Measurements from ENCODE around the gene EXOSC10.
A peak's percentile ranks its signal among the peaks of the same experiment; 100 is the strongest.
"Not testable (repeated sequence)": the region's sequence is repeated elsewhere in the genome, so short reads cannot be mapped to it uniquely, and the experiment has no call there.

Gene EXOSC10

DNA sequence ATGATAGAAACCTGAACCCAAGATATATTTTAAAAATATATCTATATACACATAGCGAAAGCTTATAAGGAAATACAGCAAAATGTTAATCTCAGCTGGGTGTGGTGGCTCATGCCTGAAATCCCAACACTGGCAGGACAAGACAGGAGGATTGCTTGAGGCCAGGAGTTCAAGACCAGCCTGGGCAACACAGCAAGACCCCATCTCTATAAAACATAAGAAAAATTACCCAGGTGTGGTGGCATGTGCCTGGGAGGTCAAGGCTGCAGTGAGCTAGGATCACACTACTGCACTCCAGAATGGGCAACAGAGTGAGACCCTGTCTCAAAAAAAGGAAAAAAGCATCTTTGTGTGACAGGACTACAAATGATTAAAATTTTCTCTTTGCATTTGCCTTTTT is 33.9 kb downstream of the EXOSC10 start:
- DNase-seq (ENCODE audit: low read depth, low spot score) = no peak
- TF ChIP-seq, protein P1, sequence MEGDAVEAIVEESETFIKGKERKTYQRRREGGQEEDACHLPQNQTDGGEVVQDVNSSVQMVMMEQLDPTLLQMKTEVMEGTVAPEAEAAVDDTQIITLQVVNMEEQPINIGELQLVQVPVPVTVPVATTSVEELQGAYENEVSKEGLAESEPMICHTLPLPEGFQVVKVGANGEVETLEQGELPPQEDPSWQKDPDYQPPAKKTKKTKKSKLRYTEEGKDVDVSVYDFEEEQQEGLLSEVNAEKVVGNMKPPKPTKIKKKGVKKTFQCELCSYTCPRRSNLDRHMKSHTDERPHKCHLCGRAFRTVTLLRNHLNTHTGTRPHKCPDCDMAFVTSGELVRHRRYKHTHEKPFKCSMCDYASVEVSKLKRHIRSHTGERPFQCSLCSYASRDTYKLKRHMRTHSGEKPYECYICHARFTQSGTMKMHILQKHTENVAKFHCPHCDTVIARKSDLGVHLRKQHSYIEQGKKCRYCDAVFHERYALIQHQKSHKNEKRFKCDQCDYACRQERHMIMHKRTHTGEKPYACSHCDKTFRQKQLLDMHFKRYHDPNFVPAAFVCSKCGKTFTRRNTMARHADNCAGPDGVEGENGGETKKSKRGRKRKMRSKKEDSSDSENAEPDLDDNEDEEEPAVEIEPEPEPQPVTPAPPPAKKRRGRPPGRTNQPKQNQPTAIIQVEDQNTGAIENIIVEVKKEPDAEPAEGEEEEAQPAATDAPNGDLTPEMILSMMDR (IDR thresholded peaks at IDR 0.05; ENCODE audit: insufficient read depth, low read length, missing control alignments) = no peak
- no peak overlapping the region for H3K4me3 ChIP-seq (ENCODE audit: low read depth, low read length)
- POLR2A ChIA-PET = no interaction called here
- CTCF ChIA-PET = interaction anchor here (2.7 kb wide), 1 partner anchor 28 kb away, joined by 17 read pairs; no protein-coding TSS in a partner anchor

DNA sequence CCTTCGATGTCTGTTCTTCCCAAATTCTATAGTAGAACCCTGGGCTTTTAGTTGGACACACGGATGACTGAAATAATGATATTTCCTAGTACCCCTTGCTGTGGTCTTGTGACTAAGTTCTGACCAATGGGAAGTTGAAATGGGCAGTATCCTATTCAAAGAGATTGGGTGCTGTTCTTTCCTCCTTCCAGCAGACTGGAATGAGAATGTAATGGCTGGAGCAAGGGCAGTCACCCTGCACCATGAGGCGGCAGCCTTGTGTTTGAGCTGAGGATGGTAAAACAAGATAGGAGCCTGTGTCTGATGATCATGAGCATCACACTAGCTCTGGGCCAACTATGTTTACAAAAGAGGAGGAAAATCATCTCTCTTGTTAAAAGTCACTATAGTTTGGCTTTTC is 34.7 kb downstream of the EXOSC10 start:
- no peak overlapping the region for H3K4me3 ChIP-seq (ENCODE audit: low read depth, low read length)
- TF ChIP-seq, protein P1 (IDR thresholded peaks at IDR 0.05; ENCODE audit: insufficient read depth, low read length, missing control alignments) = no peak
- ChIA-PET CTCF (interaction anchor here (2.7 kb wide), 1 partner anchor 27 kb away, joined by 17 read pairs; no protein-coding TSS in a partner anchor), POLR2A (no interaction called here)
- DNase-seq (ENCODE audit: low read depth, low spot score) = no peak

DNA sequence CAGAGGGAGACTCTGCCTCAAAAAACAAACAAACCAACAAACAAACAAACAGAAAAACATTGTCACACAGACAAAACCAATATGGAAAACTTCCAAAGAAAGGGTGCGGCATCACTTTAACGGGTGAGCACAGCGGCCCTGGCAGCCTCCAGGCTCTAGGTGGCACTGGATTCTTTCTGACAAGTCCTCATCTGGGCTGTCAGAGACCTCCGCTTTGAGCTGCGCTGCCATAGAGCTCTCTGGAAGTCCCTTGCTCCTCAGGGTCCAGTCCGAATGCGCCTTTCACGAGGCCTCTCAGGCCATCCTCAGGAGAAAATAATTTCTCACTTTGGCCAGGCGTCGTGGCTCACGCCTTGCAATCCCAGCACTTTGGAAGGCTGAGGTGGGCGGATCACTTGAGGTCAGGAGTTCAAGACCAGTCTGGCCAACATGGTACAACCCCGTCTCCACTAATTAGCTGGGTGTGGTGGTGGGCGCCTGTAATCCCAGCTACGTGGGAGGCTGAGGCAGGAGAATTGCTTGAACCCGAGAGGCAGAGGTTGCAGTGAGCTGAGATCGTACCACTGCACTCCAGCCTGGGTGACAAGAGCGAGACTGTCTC is 35.6 kb downstream of the EXOSC10 start:
- POLR2A ChIA-PET; H3K4me3 ChIP-seq (ENCODE audit: low read depth, low read length); DNase-seq (ENCODE audit: low read depth, low spot score): not testable (repeated sequence)
- CTCF ChIA-PET = interaction anchor here (2.7 kb wide), 1 partner anchor 26 kb away, joined by 17 read pairs; no protein-coding TSS in a partner anchor

DNA sequence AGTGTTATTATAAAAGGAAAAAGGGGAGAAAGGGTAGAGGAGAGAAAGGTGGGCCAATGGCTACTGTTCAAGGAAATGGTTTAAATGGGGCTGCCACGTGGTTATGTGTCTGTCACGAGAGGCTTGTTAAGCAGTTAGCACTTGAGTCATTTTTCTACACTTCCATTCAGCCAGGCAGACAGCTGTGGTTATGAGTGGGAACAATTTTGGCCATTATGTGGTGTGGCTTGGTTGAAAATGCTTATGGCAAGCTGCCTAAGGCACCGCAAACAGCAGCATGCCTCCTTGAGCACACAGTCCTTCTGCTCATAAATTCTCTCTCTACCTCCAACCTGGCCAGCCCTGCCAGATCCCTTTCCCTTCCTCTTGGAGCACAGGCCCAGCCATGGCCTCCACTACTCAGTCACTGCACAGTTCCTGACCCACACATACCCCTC is 36.7 kb downstream of the EXOSC10 start:
- TF ChIP-seq, protein P1 (IDR thresholded peaks at IDR 0.05; ENCODE audit: insufficient read depth, low read length, missing control alignments) = no peak
- peak; percentile 17 for DNase-seq (ENCODE audit: low read depth, low spot score)
- POLR2A ChIA-PET = no interaction called here
- CTCF ChIA-PET = interaction anchor here (0.7 to 4.2 kb wide), 2 partner anchors 25 to 601 kb away, joined by 3 to 45 read pairs; partner anchors contain the start of gene FBXO6
- no peak overlapping the region for H3K4me3 ChIP-seq (ENCODE audit: low read depth, low read length)

DNA sequence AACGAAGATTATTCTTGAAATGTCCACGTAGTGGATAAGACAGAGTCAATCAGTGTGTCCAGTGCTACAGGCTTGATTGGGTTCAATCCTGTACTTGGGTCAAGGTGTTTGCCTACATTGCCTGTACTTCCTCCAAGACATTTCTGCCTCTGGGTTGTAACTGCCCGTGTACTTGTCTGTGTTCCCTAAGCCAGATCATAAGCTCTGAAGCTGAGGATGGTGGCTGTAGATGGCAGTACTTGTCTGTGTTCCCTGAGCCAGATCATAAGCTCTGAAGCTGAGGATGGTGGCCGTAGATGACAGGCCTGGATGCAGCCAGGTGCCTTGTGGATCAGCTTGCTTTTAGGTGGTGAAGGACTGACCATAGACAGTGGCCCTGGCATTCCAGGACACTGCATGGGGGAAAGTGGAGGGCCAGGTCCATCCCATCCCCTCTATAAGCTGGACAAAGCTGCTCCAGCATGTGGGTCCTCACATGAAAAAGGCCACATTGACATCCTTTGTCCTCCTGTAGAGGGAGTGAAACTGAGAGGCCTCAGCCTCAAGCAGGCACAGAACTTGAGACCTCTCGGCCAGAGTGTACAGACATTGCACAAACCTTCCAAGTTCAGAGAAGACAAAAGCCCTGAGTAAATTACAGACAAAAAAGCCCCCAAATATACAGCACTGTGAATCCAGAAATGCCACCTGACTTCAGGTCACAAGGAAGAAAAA is 37.9 kb downstream of the EXOSC10 start:
- no peak for DNase-seq (ENCODE audit: low read depth, low spot score)
- H3K4me3 ChIP-seq (ENCODE audit: low read depth, low read length) = no peak overlapping the region
- ChIA-PET POLR2A (no interaction called here), CTCF (interaction anchor here (0.9 to 4.2 kb wide), 6 partner anchors 8 to 584 kb away, joined by 3 to 45 read pairs (median 4); no protein-coding TSS in a partner anchor)
- TF ChIP-seq, protein P1 (IDR thresholded peaks at IDR 0.05; ENCODE audit: insufficient read depth, low read length, missing control alignments) = no peak

DNA sequence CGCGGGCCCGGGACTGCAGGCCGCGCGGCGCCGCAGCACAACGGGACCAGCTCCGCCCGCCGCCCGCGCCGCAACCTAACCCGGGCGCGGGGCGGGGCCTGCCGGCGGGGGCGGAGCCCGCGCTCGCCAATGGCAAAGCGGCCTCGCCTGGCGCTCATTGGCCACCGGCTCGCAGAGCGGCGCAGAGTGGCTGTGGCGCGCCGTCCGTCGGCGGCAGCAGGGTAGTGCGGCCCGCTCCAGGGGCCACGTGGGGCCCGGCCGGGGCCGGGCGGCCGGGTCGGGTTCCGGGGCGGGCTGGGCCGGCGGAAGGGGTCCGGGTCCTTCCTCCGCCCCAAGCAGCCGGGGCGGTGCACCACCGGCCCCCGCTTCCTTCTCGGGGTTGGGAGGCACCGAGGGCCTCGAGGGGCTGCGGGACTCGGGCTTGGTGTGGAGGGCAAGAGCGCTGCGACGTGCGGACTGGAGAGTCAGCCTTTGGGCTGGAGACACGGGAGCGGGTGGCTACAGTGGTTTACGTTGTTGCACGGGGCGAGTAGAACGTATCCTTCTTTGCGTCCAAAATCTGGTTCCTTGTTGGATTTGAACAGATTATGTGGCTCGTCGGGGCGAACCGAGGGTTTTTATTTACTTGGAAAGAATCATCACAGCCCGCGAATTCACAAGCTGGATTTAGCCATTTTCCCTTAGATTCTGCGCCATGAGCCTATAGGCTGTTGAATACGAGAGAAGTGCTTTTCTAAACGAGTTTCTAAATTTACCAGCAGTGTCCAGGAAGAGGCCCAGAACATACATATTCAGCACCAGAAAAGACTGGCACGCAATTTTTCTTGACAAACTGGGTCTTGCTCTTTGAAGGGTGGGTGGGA is 39.5 kb downstream of the EXOSC10 start, which contains the start of gene SRM:
TSS of gene SRM (minus strand) at position 51 of the 863 bp plus-strand sequence. CDS start 75 bp downstream, outside the sequence.
- TF ChIP-seq, protein P1 (IDR thresholded peaks at IDR 0.05; ENCODE audit: insufficient read depth, low read length, missing control alignments) = peak; percentile 69
- no peak for DNase-seq (ENCODE audit: low read depth, low spot score)
- CTCF ChIA-PET = interaction anchor here (0.6 to 4.2 kb wide), 11 partner anchors 8 to 586 kb away, joined by 3 to 45 read pairs (median 5); no protein-coding TSS in a partner anchor
- POLR2A ChIA-PET = interaction anchor here (0.8 to 1.5 kb wide), 5 partner anchors 8 to 20 kb away, joined by 3 to 5 read pairs (median 4); no protein-coding TSS in a partner anchor
- H3K4me3 ChIP-seq (ENCODE audit: low read depth, low read length) = peak within 1 kb of the TSS; percentile 86

Measured in AG04449 (cell line).